Activated CD4-positive, alpha-beta T cell treated with anti-CD3 and anti-CD28 coated beads, Interleukin-2, amount 10 ng/mL, durations not matched to agents 7 days and 5 days (primary cell): Measurements from ENCODE around the gene SURF4. TPM values are rescaled to one million over a fixed set of nuclear protein-coding genes. Genes with fewer than 3 reads are reported as not detected.

Source experiments
- CTCF ChIA-PET: fragments of 350-600 bp; sonication (Branson Sonifier 250); formaldehyde crosslinking; loops from one replicate; lab custom pipeline; 2021; ENCODE audit warnings: antibody characterized with exemption; lab: Charles Lee
- POLR2A ChIA-PET: fragments of 350-600 bp; sonication (Branson Sonifier 250); formaldehyde crosslinking; loops from one replicate; lab custom pipeline; 2021; ENCODE audit warnings: antibody characterized with exemption; lab: Charles Lee
- DNase-seq: peaks from one replicate; pipeline ENCODE4 v3.0.0-alpha.2; 2020
- H3K27ac Mint-ChIP-seq: one replicate; pipeline ENCODE4 v1.8.0; 2021; ENCODE audit warnings: mild to moderate bottlenecking, moderate library complexity, mixed read lengths
- H3K27me3 Mint-ChIP-seq: one replicate; pipeline ENCODE4 v1.8.0; 2021; ENCODE audit warnings: mixed read lengths
- H3K36me3 Mint-ChIP-seq: one replicate; pipeline ENCODE4 v1.8.0; 2021; ENCODE audit warnings: low read depth, mixed read lengths
- H3K4me1 Mint-ChIP-seq: one replicate; pipeline ENCODE4 v1.8.0; 2021; ENCODE audit warnings: mixed read lengths
- H3K4me3 Mint-ChIP-seq: one replicate; pipeline ENCODE4 v1.8.0; 2021; ENCODE audit warnings: mild to moderate bottlenecking, moderate library complexity, mixed read lengths
- H3K9me3 Mint-ChIP-seq: one replicate; pipeline ENCODE4 v1.8.0; 2021; ENCODE audit warnings: mixed read lengths
- total RNA-seq, 2 experiments: library from RNA; stranded (reverse); gene quantifications; one replicate each; pipeline ENCODE4 v1.2.3, GENCODE V29; 2021

Gene SURF4
- total RNA-seq, 2 experiments from 2014 or later: 147 to 164 TPM

GRCh38 chr9:133355881-133356357 is 19.9 kb downstream of the SURF4 start:
- Mint-ChIP-seq H3K4me3 (peak overlapping the region; percentile 85), H3K27ac (peak overlapping the region; percentile 88), H3K9me3 (no peaks in the 10 kb centered on the region), H3K36me3 (peaks cover 32% of the 10 kb centered on the region), H3K4me1 (peaks cover 50% of the 10 kb centered on the region), H3K27me3 (no peaks in the 10 kb centered on the region)
- CTCF ChIA-PET: interaction anchor here (0.6 to 2.3 kb wide), 10 partner anchors 9 to 170 kb away, joined by 3 to 11 read pairs (median 4); no protein-coding TSS in a partner anchor
- POLR2A ChIA-PET: interaction anchor here (1.4 to 2.5 kb wide), 2 partner anchors 15 to 18 kb away, joined by 6 to 7 read pairs; no protein-coding TSS in a partner anchor
- no peak for DNase-seq

GRCh38 chr9:133354766-133355165 is 21.1 kb downstream of the SURF4 start:
- Mint-ChIP-seq H3K9me3 (no peaks in the 10 kb centered on the region), H3K4me3 (peak overlapping the region; percentile 85), H3K27me3 (no peaks in the 10 kb centered on the region), H3K4me1 (peaks cover 57% of the 10 kb centered on the region), H3K27ac (peak overlapping the region; percentile 41), H3K36me3 (peaks cover 42% of the 10 kb centered on the region)
- DNase-seq: no peak
- ChIA-PET POLR2A (interaction anchor here (1.4 kb wide), 1 partner anchor 19 kb away, joined by 6 read pairs; no protein-coding TSS in a partner anchor), CTCF (interaction anchor here (1.1 to 1.3 kb wide), 3 partner anchors 11 to 169 kb away, joined by 3 to 6 read pairs (median 5); no protein-coding TSS in a partner anchor)

- Mint-ChIP-seq H3K36me3 (peaks cover 54% of the 10 kb centered on the region), H3K9me3 (no peaks in the 10 kb centered on the region), H3K27ac (no peak overlapping the region), H3K4me1 (peaks cover 62% of the 10 kb centered on the region), H3K27me3 (no peaks in the 10 kb centered on the region), H3K4me3 (no peak overlapping the region)
- ChIA-PET POLR2A (no interaction called here), CTCF (interaction anchor here (0.7 kb wide), 1 partner anchor 10 kb away, joined by 3 read pairs; no protein-coding TSS in a partner anchor)
- no peak for DNase-seq
Observed at GRCh38 chr9:133353548-133353947, 22.3 kb downstream of the SURF4 start.

DNA sequence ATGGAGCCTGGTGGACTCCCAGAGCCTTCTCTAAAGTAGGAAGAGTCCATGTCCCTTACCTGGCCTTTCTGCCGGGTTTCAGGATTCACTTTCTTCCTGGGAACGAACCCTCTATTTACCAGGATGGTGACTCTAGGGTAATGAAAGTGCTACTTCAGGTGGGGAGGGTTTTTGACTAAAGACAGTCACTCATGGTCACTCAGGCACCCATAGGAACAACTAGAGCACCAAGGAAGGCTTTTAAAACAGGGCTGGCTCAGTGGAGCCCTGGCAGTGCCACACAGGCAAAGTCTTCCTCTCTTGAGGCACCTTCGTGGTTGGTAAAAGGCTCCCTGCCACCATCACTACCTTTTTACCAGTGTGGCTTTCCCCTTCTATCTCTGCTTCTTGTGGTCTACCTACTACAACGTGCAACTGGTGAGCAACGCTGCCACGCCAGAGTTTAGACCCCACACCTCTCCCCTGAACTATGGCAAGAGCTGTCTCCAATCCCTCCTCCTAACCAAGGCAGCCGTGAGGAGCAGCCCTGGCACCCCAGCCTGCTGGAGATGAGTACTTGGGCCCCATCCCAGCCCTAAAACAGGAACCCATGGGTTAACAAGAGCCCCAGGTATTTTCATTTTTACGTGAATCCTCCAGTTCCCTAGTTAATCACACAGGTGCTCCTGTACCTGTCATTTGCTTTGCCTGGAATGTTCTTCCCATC is 23.1 kb downstream of the SURF4 start:
- Mint-ChIP-seq H3K36me3 (peaks cover 56% of the 10 kb centered on the region), H3K4me3 (no peak overlapping the region), H3K27ac (no peak overlapping the region), H3K4me1 (peaks cover 57% of the 10 kb centered on the region), H3K9me3 (no peaks in the 10 kb centered on the region), H3K27me3 (no peaks in the 10 kb centered on the region)
- DNase-seq: no peak
- ChIA-PET POLR2A (no interaction called here), CTCF (interaction anchor here (0.7 to 2.6 kb wide), 7 partner anchors 8 to 53 kb away, joined by 3 to 10 read pairs (median 3); no protein-coding TSS in a partner anchor)

DNA sequence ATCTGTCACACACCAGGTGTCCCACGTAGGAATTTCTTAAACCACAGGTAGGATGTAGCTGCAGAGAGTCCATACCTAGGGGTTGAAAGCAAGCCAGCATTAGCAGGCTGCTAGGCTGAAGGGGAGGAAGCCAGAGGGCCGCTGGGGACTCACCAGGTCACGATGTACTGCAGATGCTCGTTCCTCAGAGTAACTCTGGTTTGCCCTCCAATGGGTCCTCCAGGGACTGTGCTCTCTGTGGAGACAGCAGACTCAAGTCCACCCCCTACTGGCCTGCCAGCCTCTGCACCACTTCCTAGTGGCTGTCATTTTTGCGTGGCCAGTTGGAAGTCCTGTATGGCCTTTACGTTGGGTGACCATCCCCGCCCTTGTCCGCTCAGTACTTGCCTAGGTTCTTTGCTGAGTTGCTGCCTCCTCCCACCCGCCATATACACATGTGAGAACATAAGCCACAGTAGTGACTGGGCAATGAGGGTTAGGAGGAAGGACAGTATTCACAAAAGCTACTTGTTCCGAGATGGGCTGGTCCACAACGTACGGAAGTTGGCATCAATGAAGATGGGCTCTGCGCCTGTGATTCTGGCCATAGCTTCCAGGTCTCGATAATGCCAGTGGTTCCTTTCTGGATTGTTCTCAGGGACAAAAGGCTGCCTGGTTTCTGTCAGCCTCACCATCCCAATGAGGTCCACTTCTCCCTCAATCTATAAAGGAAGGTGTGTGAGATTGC is 23.8 kb downstream of the SURF4 start:
- peaks cover 52% of the 10 kb centered on the region for H3K4me1 Mint-ChIP-seq
- H3K27ac Mint-ChIP-seq: no peak overlapping the region
- H3K36me3 Mint-ChIP-seq: peaks cover 54% of the 10 kb centered on the region

DNA sequence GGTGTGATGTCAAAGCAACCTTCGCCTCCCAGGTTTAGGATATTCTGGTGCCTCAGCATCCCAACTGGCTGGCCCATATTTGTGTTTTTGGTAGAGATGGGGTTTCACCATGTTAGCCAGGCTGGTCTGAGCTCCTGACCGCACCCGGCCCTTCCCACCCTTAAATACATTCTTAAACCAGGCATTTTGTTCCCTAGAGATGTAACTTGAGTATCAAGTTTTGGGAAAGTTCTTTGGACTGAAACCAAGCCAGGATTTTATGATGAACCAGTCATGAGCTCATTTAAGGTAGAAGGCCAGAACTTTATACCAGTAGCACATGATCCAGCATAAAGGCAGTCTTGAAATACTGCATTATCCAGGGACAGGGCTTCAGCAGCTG is 24.3 kb downstream of the SURF4 start:
- POLR2A ChIA-PET: no interaction called here
- H3K27ac Mint-ChIP-seq: no peak overlapping the region
- no peaks in the 10 kb centered on the region for H3K27me3 Mint-ChIP-seq
- H3K4me1 Mint-ChIP-seq: peaks cover 57% of the 10 kb centered on the region
- H3K4me3 Mint-ChIP-seq: no peak overlapping the region
- peaks cover 57% of the 10 kb centered on the region for H3K36me3 Mint-ChIP-seq
- CTCF ChIA-PET: interaction anchor here (1.3 to 2.6 kb wide), 7 partner anchors 8 to 67 kb away, joined by 3 to 10 read pairs (median 3); no protein-coding TSS in a partner anchor
- H3K9me3 Mint-ChIP-seq: no peaks in the 10 kb centered on the region
- no peak for DNase-seq

More for the DNA sequence above, 23.8 kb downstream of the SURF4 start:
- POLR2A ChIA-PET: no interaction called here
- CTCF ChIA-PET: interaction anchor here (0.9 to 2.6 kb wide), 7 partner anchors 9 to 66 kb away, joined by 3 to 10 read pairs (median 3); no protein-coding TSS in a partner anchor
- no peaks in the 10 kb centered on the region for H3K27me3 Mint-ChIP-seq
- H3K4me3 Mint-ChIP-seq: no peak overlapping the region
- DNase-seq: peak; percentile 50
- H3K9me3 Mint-ChIP-seq: no peaks in the 10 kb centered on the region

DNA sequence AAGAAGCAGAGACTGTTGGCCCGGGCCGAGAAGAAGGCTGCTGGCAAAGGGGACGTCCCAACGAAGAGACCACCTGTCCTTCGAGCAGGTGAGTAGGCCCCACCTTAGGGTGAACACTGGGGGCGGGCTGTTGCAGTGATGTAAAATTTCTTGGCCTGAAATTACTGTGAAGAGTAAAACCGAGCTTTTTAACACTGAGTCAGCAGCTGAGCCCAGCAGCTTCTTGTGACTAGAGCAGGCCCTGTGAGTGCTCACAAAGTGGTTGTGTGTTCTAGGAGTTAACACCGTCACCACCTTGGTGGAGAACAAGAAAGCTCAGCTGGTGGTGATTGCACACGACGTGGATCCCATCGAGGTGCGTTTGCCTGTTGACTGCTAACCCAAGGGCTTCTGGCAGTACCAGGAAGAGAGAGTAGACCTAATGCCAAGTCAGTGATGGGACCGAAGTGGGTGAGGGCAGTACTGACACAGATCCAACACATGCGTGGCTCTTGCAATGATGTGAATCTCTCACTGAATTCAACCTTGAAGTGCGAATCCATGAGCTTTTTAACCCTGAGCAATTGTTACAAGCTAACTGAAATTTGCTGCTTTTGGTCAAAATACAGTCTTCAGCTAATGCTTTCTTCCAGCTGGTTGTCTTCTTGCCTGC is 25.8 kb downstream of the SURF4 start:
- Mint-ChIP-seq H3K4me1 (peaks cover 56% of the 10 kb centered on the region), H3K9me3 (no peaks in the 10 kb centered on the region), H3K27me3 (no peaks in the 10 kb centered on the region), H3K27ac (peak overlapping the region; percentile 71), H3K36me3 (peaks cover 57% of the 10 kb centered on the region), H3K4me3 (peak overlapping the region; percentile 34)
- no peak for DNase-seq
- POLR2A ChIA-PET: interaction anchor here (2.6 kb wide), 1 partner anchor 21 kb away, joined by 17 read pairs; no protein-coding TSS in a partner anchor
- CTCF ChIA-PET: interaction anchor here (0.9 to 2.6 kb wide), 7 partner anchors 10 to 68 kb away, joined by 3 to 10 read pairs (median 3); no protein-coding TSS in a partner anchor

DNA sequence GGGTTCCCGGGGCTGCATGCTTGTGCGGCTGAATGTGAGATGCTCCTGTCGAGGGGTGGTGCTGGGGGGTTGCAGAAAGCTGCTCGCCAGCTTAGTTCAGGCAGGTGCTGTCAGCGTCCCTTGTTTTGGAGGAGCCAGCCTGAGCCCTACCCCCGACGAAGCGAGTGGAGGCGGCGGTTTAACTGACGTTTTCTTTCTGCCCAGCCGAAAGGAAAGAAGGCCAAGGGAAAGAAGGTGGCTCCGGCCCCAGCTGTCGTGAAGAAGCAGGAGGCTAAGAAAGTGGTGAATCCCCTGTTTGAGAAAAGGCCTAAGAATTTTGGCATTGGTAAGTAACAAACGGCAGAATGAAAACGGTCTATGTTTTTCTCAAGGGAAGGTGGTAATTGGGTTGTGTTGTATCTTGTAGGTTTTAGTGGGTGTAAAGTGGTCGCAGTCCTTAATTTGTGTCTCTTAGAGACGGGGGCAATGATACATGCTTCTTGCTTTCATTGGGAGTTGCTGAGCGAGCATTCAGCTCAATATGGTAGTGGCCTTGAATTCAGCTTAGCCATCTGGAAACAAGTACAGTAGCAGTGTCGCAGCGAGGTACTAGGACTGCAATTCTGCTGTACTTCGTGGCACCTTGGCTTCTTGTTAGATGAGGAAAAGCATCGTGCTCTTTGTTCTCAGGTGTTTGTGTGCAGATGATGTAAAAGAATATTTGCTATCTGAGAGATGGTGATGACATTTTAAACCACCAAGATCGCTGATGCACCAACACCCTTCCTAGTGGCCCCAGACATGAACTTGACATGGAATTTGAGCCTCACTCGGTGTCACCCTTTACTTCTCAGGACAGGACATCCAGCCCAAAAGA is 26.9 kb downstream of the SURF4 start:
- H3K9me3 Mint-ChIP-seq: no peaks in the 10 kb centered on the region

GRCh38 chr9:133347985-133348717 is 27.7 kb downstream of the SURF4 start, which contains the start of the genes MED22 and RPL7A:
Gene MED22, minus strand, starts transcription at chr9:133348131. Its CDS starts 1,469 bp downstream, at chr9:133346662.
Gene RPL7A, plus strand, starts transcription at chr9:133348218. Its CDS starts 26 bp downstream, at chr9:133348244.
- ChIA-PET CTCF (interaction anchor here (0.6 to 1.7 kb wide), 8 partner anchors 8 to 678 kb away, joined by 3 to 8 read pairs (median 3); partner anchors contain the start of genes DDX31 and GTF3C4), POLR2A (interaction anchor here (0.6 to 2.6 kb wide), 7 partner anchors 9 to 181 kb away, joined by 3 to 17 read pairs (median 3); partner anchors contain the start of gene STKLD1)
- DNase-seq: peak; percentile 95
- peaks cover 53% of the 10 kb centered on the region for H3K36me3 Mint-ChIP-seq
- H3K4me1 Mint-ChIP-seq: peaks cover 43% of the 10 kb centered on the region
- no peaks in the 10 kb centered on the region for H3K27me3 Mint-ChIP-seq
- peak within 1 kb of the TSS; percentile 100 for H3K4me3 Mint-ChIP-seq
- no peaks in the 10 kb centered on the region for H3K9me3 Mint-ChIP-seq
- H3K27ac Mint-ChIP-seq: peak within 1 kb of the TSS; percentile 98

More for the DNA sequence above, 26.9 kb downstream of the SURF4 start:
- peak overlapping the region; percentile 98 for H3K27ac Mint-ChIP-seq
- DNase-seq: no peak
- ChIA-PET POLR2A (interaction anchor here (0.6 to 2.6 kb wide), 4 partner anchors 22 to 182 kb away, joined by 3 to 17 read pairs (median 4); partner anchors contain the start of gene STKLD1), CTCF (interaction anchor here (0.6 to 1.7 kb wide), 6 partner anchors 8 to 679 kb away, joined by 3 to 5 read pairs (median 3); partner anchors contain the start of genes DDX31 and GTF3C4)
- H3K27me3 Mint-ChIP-seq: no peaks in the 10 kb centered on the region
- H3K4me3 Mint-ChIP-seq: peak overlapping the region; percentile 100
- H3K36me3 Mint-ChIP-seq: peaks cover 57% of the 10 kb centered on the region
- H3K4me1 Mint-ChIP-seq: peaks cover 44% of the 10 kb centered on the region

- DNase-seq: peak; percentile 40
- Mint-ChIP-seq H3K27me3 (no peaks in the 10 kb centered on the region), H3K27ac (peak overlapping the region; percentile 98), H3K4me3 (peak overlapping the region; percentile 100), H3K36me3 (peaks cover 49% of the 10 kb centered on the region), H3K4me1 (peaks cover 43% of the 10 kb centered on the region), H3K9me3 (no peaks in the 10 kb centered on the region)
- ChIA-PET POLR2A (interaction anchor here (0.7 to 2.6 kb wide), 6 partner anchors 10 to 29 kb away, joined by 3 to 17 read pairs (median 4); partner anchors contain the start of gene STKLD1), CTCF (interaction anchor here (0.8 to 1.7 kb wide), 6 partner anchors 8 to 140 kb away, joined by 3 to 8 read pairs (median 4); no protein-coding TSS in a partner anchor)
Observed at GRCh38 chr9:133347515-133347984, 28.3 kb downstream of the SURF4 start.
